Brain microvascular endothelial cell (primary cell): ENCODE results near the gene HRNR.

Experiments
- DNase-seq: peaks from one replicate; pipeline ENCODE4 v3.0.0-alpha.2; 2020
- H3K27ac ChIP-seq: fragments of 250-450 bp; sonication (Bioruptor Pico); 2 replicates; pipeline ENCODE4 v1.5.1; 2020; ENCODE audit warnings: mild to moderate bottlenecking, moderate library complexity
- H3K27me3 ChIP-seq: fragments of 250-450 bp; sonication (Bioruptor Pico); replicated peaks from 2 replicates; pipeline ENCODE4 v1.5.1; 2020; ENCODE audit warnings: mild to moderate bottlenecking
- H3K36me3 ChIP-seq: fragments of 250-450 bp; sonication (Bioruptor Pico); replicated peaks from 2 replicates; pipeline ENCODE4 v1.5.1; 2020; ENCODE audit warnings: mild to moderate bottlenecking
- H3K4me3 ChIP-seq: 2 replicates; pipeline ENCODE4 v1.5.1; 2011; ENCODE audit warnings: low read depth, mild to moderate bottlenecking, control low read depth, low read length, moderate library complexity
- CTCF ChIP-seq: IDR thresholded peaks from 2 replicates; pipeline ENCODE4 v1.5.1; 2011; ENCODE audit warnings: low read depth, mild to moderate bottlenecking, moderate library complexity, low read length, control low read depth, inconsistent platforms; ENCODE audit errors: missing control alignments
- in situ Hi-C: cut with HindIII; loops from 2 replicates; pipeline ENCODE4 v1.10.0; 2017; ENCODE audit warnings: low sequenced_read_pairs, low pct_ligation_motif_present

The HRNR gene

GRCh38 chr1:152190589-152190988 is 33.4 kb downstream of the HRNR start:
- in situ Hi-C loops: no loop called here
- Histone ChIP-seq H3K4me3 (no peak overlapping the region), H3K27me3 (no peaks in the 10 kb centered on the region), H3K27ac (no peak overlapping the region), H3K36me3 (no peaks in the 10 kb centered on the region)
- no peak for TF ChIP-seq CTCF
- DNase-seq: no peak

- Histone ChIP-seq H3K36me3 (no peaks in the 10 kb centered on the region), H3K4me3 (peak overlapping the region; percentile 57), H3K27me3 (no peaks in the 10 kb centered on the region), H3K27ac (no peak overlapping the region)
- in situ Hi-C loops: no loop called here
- peak; percentile 64 for DNase-seq
- peak; percentile 86 for TF ChIP-seq CTCF
These were observed 34.1 kb downstream of the HRNR start for GRCh38 chr1:152189657-152190442.

- Histone ChIP-seq H3K27me3 (no peaks in the 10 kb centered on the region), H3K36me3 (no peaks in the 10 kb centered on the region), H3K4me3 (peak overlapping the region; percentile 57), H3K27ac (no peak overlapping the region)
- in situ Hi-C loops: no loop called here
- peak; percentile 40 for DNase-seq
- peak; percentile 93 for TF ChIP-seq CTCF
These were observed 35.1 kb downstream of the HRNR start for GRCh38 chr1:152188673-152189591.

GRCh38 chr1:152186556-152187285 is 37.3 kb downstream of the HRNR start:
- Histone ChIP-seq H3K4me3 (no peak overlapping the region), H3K27me3 (no peaks in the 10 kb centered on the region), H3K27ac (no peak overlapping the region), H3K36me3 (no peaks in the 10 kb centered on the region)
- DNase-seq: no peak
- TF ChIP-seq CTCF: no peak
- in situ Hi-C loops: no loop called here

- H3K27ac ChIP-seq: no peak overlapping the region
- peak; percentile 75 for DNase-seq
These were observed 38.2 kb downstream of the HRNR start for GRCh38 chr1:152185544-152186391.

More at GRCh38 chr1:152185544-152186391, 38.2 kb downstream of the HRNR start:
- in situ Hi-C loops: no loop called here
- Histone ChIP-seq H3K27me3 (no peaks in the 10 kb centered on the region), H3K36me3 (no peaks in the 10 kb centered on the region), H3K4me3 (no peak overlapping the region)
- peak; percentile 88 for TF ChIP-seq CTCF
